NK-92 (cell line): ENCODE data around the gene GALK1.

Experiments
- DNase-seq: peaks from one replicate; lab custom pipeline; 2025; ENCODE audit not compliant: unreplicated experiment; lab: John Stamatoyannopoulos, UW

The GALK1 gene

GRCh38 chr17:75751676-75752404 lies 13.2 kb downstream of the GALK1 start:
- no peak for DNase-seq

GRCh38 chr17:75750661-75751423 lies 14.2 kb downstream of the GALK1 start:
- DNase-seq: no peak

GRCh38 chr17:75749545-75750389 lies 15.2 kb downstream of the GALK1 start:
- DNase-seq: peak; percentile 35

GRCh38 chr17:75748706-75749105 lies 16.3 kb downstream of the GALK1 start:
- DNase-seq: no peak

GRCh38 chr17:75743625-75744206 lies 21.3 kb downstream of the GALK1 start:
- no peak for DNase-seq

- DNase-seq: no peak
These were observed 22.7 kb downstream of the GALK1 start for GRCh38 chr17:75742337-75742736.

GRCh38 chr17:75740631-75741077 lies 24.3 kb downstream of the GALK1 start:
- no peak for DNase-seq

- DNase-seq: no peak
These were observed 24.8 kb downstream of the GALK1 start for GRCh38 chr17:75740215-75740614.

GRCh38 chr17:75739801-75740200 lies 25.2 kb downstream of the GALK1 start:
- no peak for DNase-seq

- no peak for DNase-seq
These were observed 25.8 kb downstream of the GALK1 start for GRCh38 chr17:75739174-75739573.

- no peak for DNase-seq
These were observed 26.7 kb downstream of the GALK1 start for GRCh38 chr17:75738218-75738802.

GRCh38 chr17:75737133-75737962 lies 27.6 kb downstream of the GALK1 start:
- no peak for DNase-seq

- DNase-seq: no peak
These were observed 28.7 kb downstream of the GALK1 start for GRCh38 chr17:75736173-75736835.

- DNase-seq: no peak
These were observed 30.2 kb downstream of the GALK1 start for GRCh38 chr17:75734674-75735294.

GRCh38 chr17:75733471-75733870 lies 31.5 kb downstream of the GALK1 start:
- no peak for DNase-seq

- DNase-seq: no peak
These were observed 33.1 kb downstream of the GALK1 start for GRCh38 chr17:75731716-75732498.

GRCh38 chr17:75731086-75731715 lies 33.8 kb downstream of the GALK1 start:
- no peak for DNase-seq

GRCh38 chr17:75730065-75730464 lies 34.9 kb downstream of the GALK1 start:
- no peak for DNase-seq
